Kasumi-1 (cell line): Measurements from ENCODE around the gene LHX4.

Experiments used
- DNase-seq, 2 experiments: peaks; one replicate each; lab custom pipeline; 2025; lab: John Stamatoyannopoulos, UW

The LHX4 gene

DNA sequence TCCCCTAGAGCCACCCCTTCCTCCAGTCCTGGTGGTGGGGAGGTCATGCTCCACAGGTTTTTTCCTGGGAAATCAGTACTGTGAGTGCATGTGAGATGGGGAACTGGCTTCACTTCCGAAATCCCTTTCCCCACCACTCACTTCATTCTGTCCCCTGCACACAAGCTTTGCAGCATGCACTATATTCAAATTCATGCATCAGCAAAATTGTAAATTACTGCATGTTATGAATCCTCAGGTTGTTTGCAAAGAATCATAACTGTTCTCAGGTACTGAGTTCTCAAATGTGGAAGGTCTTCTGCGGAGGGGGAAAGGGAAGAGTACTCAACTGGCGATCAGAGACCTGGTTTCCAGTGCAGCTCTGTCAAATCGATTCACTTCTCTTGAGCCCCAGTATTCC, 42.3 kb downstream of the LHX4 start:
- no peak for DNase-seq

DNA sequence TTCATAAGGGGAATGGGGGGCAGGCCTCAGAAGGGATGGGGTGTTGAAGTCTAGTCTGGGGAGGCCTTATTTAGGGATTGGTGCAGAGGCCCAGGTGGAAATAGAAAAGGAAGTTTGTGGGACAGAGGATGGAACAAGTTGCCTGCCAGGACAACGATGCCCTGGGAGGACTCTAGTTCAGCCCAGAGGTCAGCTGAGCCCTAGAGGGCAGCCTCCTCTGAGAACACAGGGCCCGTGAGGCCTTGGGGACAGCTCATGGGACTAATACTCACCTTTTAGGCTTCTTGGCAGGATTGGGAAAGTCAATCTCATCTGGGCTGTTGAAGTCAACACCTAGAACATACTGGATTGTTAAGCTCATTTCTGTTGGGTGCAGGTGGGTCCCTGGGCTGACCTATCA, 43.0 kb downstream of the LHX4 start:
- DNase-seq: no peak

DNA sequence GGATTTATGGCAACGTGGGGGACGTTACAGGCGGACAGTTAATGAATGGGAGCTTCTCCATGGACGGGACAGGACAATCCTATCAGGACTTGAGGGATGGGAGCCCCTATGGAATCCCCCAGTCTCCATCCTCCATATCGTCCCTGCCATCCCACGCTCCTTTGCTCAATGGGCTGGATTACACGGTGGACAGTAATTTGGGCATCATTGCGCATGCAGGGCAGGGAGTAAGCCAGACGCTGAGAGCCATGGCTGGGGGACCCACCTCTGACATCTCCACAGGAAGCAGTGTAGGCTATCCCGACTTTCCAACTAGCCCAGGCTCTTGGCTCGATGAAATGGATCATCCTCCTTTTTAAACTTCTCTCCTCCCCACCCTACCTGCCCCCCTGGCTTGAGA, 44.2 kb downstream of the LHX4 start:
- no peak for DNase-seq

DNA sequence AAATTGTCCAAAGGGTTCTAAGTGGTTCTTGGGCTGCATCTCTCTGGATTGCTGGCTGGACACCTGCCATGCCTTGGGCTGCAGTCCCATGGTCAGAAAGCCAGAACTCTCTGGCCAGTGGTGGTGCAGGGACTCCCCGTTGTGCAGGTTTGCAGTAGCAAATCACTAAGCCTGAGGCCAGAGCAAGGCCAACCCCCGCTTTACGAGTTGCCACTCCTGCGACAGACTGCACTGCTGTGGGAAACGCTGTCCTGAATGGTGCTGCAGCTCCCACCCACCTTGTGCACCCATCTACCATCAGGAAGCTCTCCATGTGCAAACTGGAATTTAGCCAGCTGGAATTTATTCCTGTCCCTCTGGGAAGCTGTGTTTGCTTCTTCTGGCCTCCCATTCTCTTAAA, 45.7 kb downstream of the LHX4 start:
- DNase-seq: no peak

DNA sequence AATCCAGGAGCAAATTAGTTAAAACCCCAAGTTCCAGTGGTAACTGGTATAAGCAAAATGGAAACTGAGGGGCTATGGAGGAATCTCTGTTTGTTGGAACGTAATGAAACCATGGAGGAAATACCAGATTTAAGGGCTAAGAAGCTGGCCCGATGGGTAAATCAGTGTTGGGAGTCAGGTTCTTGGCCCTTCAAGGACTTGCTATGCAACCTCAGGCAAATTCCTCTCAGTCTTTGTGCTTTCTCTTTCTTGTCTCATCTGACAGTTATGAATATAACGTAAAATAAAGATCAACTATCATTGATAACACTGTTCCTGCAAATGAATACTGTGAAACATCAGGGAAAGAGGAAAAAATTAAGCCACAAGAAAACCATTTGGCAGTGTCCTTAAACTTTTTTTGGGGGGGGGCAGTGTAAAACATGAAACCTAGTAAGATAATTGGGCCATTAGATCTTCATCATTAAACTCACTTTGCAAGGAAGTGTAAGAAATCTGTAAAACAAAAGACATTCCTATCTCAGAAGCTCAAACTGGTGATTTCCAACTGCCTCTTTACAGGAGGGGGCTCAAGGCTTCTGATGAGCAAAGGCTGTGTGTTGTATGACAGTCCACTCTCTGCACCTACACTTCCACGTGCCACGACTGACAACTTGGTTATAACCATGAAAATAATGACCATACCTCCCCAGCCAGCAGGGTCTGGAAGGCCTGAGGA, 47.6 kb downstream of the LHX4 start:
- DNase-seq: no peak

DNA sequence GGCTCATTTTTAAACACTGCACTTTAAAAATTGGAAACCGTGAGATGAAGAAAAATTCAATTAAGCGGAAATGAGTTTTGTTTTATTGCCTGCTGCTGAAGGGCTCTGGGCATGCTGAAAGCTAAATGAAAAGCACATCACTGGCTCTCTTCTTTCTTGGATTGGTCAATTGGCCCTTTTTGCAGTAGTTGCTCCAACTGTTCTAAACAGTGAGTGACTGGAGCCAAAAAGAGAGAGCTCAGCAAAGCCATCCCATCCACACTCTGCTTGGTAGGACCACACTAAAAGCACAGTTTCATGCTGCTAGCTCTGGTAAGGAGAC, 48.1 kb downstream of the LHX4 start:
- DNase-seq: no peak

DNA sequence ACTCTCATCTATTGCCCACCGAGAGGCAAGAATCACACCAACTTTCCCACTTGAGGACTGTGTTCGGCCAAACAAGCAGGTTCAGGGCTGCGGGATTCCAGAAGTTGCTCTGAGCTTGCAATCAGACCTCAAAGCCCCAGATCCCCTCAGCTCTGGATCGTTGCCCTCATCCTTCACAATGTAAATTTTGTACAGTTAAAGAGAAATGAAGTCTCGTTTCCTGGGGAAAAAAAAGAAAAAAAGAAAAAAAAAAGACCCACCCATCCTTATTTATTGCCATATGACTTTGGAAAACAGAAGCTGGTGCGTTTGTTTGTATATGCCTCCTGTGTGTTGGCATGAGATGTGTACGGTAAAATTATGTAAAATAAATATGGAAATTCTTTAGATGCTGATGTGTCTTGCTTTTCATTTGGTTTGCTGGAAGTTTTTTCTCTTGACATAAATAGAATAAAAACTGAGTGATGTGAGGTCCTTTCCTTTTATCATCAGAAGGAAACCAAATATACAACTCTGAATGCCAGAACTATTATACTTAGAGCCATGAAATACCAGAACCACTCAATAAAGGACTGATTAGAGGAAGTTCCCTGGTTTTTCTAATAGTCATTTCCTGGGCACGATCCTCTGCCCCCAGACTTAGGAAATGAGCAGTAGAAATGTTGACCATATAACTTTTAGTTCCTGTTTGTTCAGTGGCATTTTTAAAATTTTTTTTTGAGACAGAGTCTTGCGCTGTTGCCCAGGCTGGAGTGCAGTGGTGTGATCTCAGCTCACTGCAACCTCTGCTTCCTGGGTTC, 48.7 kb downstream of the LHX4 start:
- DNase-seq: peak; percentile 53 to 55

DNA sequence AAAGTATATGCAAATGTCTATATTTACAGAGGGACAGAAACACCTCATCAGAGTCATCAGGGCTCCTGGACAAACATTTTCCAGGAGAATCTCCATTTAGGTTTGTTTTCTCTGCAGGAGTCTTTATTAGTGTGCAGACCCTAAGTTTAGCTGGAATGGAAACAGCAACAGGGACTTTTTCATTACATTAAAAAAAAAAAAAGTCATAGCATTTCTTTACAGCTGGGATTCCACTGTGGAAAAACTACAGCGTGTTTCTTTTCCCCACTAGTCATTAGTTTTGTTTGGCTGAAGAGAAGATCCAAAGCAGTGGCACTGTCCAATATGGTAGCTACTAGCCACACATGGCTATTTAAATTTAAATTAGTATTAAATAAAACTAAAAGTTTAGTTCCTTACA, 49.6 kb downstream of the LHX4 start:
- no peak for DNase-seq

DNA sequence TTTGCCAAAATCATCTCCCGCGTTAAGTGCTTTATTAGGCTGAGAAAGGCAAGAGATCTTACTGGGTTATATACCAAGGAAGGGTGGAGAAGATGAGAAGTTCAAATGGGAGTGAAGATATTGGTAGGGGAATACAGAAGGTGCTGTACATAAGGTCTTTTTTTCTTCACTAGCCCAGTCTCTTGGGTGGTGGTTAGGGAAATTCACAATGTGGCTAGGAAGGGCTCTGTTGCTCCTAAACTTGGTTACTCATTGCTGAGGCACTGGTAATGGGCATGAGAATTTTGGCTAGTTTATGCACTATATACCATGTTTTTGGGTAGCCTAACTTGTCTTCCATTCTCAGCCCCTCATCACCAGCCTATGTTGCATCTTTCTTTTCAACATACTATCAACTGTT, 50.6 kb downstream of the LHX4 start:
- no peak for DNase-seq

DNA sequence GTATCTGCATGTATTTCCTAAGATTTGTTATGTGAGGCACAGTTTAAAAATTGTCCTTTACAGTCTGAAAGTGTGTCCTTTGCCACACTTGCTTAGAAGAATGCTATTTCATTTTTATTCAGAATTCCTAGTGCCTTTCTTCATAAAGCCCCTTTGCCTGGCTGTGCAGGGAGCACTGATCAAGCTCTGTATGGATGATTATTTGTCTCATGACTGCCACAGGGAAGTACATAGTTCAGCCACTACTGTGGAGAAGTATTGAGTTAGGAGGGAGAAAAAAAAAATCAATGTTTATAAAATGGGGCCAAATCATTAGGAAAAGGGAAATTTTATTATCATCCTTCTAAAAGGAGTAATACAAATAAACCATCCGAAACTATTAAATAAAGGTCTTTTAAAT, 51.4 kb downstream of the LHX4 start:
- DNase-seq: no peak

DNA sequence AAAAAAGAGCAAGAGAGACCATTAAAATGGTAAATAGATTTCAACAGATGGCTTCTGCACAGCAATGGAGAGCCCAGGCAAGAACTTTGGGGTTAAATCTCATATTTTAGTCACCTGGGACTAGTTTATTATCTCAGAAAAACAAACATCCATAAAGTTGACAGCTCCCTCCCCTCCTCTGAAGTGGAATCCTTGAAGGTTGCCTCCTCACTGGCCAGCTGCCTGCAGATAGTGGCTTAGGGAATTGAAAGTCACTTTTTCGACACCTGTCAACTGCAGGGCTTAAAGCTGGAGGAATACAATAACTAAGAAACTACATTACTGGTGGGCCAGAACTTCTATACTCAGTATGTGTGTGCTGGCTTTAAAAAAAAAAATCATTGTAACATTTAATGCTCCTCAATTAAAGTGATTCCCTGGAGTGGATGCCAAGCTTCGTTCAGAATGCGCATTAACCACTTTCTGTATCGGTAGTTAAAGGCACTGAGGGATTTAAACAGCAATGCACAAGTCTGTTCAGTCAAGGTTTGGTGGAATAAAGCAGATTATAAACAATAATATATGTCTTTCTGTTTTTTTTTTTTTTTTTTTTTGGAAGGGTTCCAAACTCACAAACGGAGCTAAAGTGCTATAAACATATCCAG, 52.5 kb downstream of the LHX4 start:
- DNase-seq: no peak

DNA sequence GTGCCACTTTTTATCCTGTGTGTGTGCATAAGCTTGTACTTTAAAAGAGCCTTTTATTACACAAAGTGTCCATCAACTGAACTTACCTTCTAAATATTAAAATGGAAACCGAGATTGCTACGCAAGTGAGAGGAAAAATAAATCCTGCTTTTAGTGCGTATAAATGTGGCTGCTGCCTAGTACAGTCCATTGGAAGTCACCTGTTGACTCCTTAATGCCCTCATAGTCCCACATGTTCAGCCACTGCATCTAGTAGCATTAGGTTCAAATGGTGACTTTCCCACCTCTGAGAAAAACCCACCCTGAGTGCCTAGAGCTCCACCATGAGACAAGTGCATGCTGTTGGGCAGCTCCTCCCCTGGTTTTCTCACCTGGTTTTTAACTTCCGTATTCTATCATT, 53.0 kb downstream of the LHX4 start:
- DNase-seq: no peak

DNA sequence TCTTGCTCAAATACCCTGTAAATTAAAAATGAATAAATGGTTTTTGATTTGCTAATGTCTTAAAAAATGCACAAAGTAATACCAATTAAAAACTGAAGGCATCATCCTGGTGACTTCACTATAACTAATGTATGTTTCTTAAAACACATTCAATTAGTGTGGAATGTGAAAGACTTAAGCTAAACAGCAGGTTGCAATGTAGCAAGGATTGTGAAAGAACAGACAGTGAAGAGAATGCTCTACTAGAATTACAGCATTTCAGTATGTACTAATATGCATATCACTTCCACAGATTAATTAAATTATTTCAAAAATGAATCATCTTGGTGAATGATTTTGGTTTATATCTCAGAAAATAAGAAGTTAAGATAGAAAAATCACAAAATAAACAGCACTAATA, 56.4 kb downstream of the LHX4 start:
- no peak for DNase-seq

DNA sequence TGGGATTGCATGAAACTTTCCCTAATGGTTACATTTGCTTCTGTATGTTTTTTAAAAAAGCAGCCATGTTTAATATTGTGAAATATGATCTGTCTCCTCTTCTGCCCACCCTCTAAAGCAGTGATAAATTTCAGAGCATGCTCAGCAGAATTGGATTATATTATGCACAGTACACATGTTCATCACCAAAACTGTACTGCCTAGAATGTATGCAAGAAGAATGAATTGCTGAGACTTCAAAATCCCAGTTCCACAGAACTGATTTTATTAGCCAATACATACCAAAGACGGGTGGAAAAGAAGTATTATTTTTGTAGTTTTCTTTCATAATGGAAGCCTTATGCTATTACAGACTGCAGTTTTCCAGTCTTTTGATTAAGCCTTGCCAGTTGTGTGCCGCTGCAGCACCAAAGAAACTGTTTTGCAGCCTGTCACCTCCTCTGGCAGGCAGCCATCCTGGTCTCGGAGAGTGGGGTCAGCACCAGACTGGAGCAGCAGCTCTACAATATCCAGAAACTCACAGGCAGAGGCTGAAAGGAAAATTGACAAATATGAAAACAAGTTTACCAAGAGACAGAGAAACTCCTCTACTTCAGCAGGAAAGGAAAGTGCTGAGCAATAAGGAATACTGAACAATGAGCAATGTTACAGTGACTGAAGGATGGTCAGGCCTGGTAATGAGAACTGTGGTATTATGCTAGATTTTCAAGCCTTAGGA, 58.1 kb downstream of the LHX4 start:
- no peak for DNase-seq

DNA sequence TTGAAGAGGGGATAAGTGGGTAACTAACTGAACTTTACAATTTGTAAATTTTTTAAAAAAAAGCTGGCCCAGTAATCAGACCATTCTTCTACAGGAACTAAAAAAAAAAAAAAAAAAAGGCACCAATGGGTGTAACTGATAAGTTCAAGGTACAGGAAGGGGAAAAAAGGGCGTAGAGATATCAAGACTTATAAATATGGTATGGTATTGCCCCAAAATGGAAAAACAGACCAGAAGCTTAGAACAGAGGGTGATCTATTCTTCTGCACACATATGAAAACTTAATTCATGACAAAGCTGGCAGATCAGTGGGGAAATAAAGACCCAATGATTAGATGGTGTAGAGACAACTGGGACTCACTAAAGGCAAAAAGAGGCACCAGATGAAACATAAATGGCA, 58.9 kb downstream of the LHX4 start:
- DNase-seq: no peak

DNA sequence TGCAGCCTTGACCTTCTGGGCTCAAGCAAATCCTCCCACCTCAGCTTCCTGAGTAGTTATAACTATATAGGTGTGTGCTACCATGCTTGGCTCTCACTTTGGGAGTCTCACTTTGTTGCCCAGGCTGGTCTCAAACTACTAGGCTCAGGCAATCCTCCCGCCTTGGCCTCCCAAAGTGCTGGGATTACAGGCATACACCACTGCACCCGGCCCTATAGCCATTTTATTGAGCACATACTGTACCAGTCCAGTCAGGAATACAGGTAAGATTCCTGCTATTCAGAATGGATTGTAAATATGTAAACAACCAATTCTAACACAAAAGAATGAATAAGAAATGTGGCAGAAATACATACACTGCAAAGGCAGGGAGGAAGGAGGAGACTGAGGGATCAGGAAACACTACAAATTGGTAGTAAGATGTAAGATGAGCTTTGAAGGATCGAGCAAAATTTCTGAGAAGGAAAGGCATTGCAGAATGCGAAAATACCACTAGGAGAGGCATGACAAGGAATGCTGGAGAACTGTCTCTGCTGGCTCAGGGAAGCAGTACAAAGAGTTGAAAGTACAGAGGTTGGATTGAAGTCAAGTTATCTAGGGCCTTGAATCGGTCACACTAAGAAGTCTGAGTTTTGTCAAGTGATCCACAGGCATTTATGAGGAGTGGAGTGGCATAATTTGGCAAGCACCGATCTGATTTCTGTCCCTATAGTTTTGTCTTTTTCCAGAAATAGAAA, 60.4 kb downstream of the LHX4 start:
- DNase-seq: no peak

DNA sequence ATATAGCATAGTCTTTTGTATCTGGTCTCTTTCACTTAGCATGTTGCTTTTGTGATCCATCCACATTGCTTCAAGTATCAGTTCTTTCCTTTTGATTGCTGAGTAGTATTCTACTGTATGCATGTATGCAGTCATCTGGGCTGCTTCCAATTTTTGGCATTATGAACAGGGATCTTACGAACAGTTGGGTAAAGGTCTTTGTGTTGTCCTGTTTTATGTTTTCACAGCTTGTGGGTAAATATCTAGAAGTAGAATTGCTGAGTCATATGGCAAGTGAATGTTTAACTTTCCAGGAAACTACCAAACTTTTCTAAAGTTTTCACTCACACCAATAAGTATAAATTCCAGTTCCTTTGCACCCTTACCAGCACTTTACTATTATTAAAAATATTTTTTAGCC, 60.9 kb downstream of the LHX4 start:
- DNase-seq: no peak

DNA sequence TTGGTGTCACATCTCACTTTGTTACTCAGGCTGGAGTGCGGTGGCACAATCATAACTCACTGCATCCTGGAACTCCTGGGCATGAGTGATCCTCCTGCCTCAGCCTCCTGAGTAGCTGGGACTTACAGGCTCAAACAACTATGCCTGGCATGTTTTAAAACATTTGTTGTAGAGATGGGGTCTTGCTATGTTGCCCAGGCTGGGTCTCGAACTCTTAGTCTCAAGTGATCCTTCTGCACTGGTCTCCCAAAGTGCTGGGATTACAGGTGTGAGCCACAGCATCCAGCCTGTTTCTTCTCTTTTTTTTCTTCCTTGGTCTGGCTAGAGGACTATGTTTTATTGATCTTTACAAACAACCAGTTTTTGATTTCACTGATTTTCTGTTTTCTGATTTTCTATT, 64.6 kb downstream of the LHX4 start:
- DNase-seq: no peak

DNA sequence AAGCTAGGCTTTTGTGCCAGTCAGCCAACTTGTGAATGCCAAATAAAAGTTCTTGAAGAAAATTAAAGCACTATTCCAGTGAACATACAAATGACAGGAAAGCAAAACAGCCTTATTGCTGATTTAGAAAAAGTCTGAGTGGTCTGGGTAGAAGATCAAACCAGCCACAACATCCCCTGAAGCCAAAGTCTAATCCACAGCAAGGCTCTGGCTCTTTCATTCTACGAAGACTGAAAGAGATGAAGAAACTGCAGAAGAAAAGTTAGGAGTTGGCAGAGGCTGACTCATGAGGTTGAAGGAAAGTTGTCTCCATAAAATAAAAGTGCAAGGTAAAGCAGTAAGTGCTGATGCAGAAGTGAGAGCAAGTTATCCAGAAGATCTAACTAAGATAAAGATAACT, 65.9 kb downstream of the LHX4 start:
- DNase-seq: no peak

DNA sequence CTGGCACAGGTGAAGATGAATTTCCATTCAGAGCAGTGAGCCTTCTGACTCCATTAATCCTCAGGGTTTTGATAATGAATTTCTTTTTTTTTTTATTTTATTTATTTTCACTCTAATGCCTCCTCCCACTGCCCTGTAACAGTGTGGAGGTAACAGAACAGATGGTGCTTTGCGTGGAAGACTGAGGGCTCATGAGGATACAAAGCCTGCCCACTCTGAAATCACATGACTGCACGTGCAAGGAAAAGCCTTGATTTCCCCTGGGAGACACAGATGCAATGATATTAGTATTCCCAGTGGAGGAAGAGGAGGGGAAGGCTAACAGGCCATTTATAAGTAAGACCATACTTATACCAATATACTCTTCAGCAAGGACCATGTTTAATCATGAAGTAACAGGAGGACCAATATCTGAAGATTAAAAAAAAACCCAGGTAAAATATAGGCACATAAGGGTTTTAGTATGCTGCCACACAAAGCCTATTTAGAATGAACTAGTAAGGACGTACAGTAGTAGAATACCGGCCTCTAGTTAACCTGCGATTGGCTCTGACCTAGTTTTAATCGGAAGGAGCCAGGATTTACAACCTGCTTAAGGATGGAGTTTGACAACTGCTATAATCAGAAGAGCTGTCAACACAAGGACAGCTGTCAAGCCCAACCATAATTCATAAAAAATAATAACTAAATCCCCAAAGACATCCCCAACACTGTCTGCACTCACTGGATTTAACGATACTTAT, 69.6 kb downstream of the LHX4 start:
- DNase-seq: no peak

DNA sequence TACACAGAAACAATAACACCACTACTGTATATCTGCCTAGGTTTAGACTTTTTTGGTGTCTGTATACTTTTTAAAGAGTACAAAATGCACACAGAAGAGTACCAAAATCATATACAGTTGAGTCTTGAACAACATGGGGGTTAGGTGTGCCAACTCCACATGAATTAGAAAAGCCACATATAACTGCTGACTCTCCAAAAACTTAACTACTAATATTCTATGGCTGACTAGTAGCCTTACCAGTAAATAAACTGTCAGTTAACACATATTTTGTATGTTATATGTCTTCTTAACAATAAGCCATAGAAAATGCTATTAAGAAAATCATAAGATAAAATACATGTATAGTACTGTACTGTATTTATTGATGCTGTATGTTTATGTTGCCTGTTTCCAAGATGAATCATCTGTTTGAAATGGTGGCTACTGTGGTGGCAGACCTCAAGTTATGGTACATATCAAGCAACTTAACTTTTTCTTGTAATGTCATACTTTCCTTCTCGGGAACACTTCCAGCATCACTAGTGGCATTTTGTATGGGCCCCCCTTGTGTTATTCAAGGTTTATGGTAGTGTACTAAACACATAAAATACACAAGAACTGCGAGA, 71.2 kb downstream of the LHX4 start:
- no peak for DNase-seq
